OCI-LY1 (cell line): Measurements from ENCODE around the gene SLMAP.

ENCODE experiments used
- CTCF ChIP-seq: fragments of 200-600 bp; sonication (generic), shearing (Covaris generic); IDR thresholded peaks from 2 replicates; pipeline ENCODE4 v1.5.1; 2017; ENCODE audit warnings: mild to moderate bottlenecking, antibody characterized with exemption, low read length, moderate library complexity, mixed read lengths
- EZH2 ChIP-seq: fragments of 200-600 bp; sonication (generic), shearing (Covaris generic); IDR thresholded peaks from 2 replicates; pipeline ENCODE4 v1.8.0; 2017; ENCODE audit warnings: borderline replicate concordance, mixed run types, mild to moderate bottlenecking, antibody characterized with exemption, low read length, moderate library complexity, mixed read lengths

- TF ChIP-seq CTCF (no peak), EZH2 (no peak)
These were observed 222.2 kb downstream of the SLMAP start for GRCh38 chr3:57978316-57978715.
